Measurements from ENCODE around the gene AMPD2. TPM values are rescaled to one million over a fixed set of nuclear protein-coding genes. Genes with fewer than 3 reads are reported as not detected.
A peak's percentile ranks its signal among the peaks of the same experiment; 100 is the strongest.

The AMPD2 gene
- total and polyA plus RNA-seq, 7 experiments from 2014 or later = 26.2 to 403 (median 84.9) TPM

- H3K36me3 ChIP-seq (ENCODE audit: control insufficient read depth in 2 of 3, insufficient read depth in 3 of 3, low read length in 3 of 3) = peaks cover 11 to 72% (median 20%) of the 10 kb centered on the region in 3 experiments
- Mint-ChIP-seq H3K4me3 (no peak overlapping the region), H3K27me3 (no peaks in the 10 kb centered on the region), H3K9me3 (no peaks in the 10 kb centered on the region), H3K27ac (peak overlapping the region in 2 of 9 donors; percentile 56 to 84), H3K36me3 (peaks cover 0 to 23% (median 3%) of the 10 kb centered on the region in 5 donors), H3K4me1 (peaks cover 19 to 32% (median 23%) of the 10 kb centered on the region in 7 donors)
- no peaks in the 10 kb centered on the region for H3K9me3 ChIP-seq (ENCODE audit: control insufficient read depth in 2 of 3, low read length in 3 of 3)
- DNase-seq = no peak
- ChIA-PET POLR2A (interaction anchor here (1.1 kb wide), 1 partner anchor 79 kb away, joined by 3 read pairs; the partner anchor contains the start of gene GNAI3), CTCF (interaction anchor here (1.0 to 1.4 kb wide), 2 partner anchors 13 to 82 kb away, joined by 3 to 6 read pairs; no protein-coding TSS in a partner anchor)
- no peak overlapping the region for H3K27ac ChIP-seq (ENCODE audit: low read depth, low read length)
- peaks cover 0 to 21% of the 10 kb centered on the region in 2 donors for H3K4me1 ChIP-seq (ENCODE audit: control insufficient read depth in 2 of 2, insufficient read depth in 2 of 2, low read length in 2 of 2)
- intact Hi-C loops (cut with micrococcal nuclease) = no loop called here
- no peak overlapping the region for H3K4me3 ChIP-seq (ENCODE audit: low read length)
- ATAC-seq = no peak
- H3K27me3 ChIP-seq (ENCODE audit: control insufficient read depth in 2 of 2, insufficient read depth in 2 of 2, low read length in 2 of 2) = no peaks in the 10 kb centered on the region
These were observed 8.2 kb downstream of the AMPD2 start for GRCh38 chr1:109627692-109628399.

DNA sequence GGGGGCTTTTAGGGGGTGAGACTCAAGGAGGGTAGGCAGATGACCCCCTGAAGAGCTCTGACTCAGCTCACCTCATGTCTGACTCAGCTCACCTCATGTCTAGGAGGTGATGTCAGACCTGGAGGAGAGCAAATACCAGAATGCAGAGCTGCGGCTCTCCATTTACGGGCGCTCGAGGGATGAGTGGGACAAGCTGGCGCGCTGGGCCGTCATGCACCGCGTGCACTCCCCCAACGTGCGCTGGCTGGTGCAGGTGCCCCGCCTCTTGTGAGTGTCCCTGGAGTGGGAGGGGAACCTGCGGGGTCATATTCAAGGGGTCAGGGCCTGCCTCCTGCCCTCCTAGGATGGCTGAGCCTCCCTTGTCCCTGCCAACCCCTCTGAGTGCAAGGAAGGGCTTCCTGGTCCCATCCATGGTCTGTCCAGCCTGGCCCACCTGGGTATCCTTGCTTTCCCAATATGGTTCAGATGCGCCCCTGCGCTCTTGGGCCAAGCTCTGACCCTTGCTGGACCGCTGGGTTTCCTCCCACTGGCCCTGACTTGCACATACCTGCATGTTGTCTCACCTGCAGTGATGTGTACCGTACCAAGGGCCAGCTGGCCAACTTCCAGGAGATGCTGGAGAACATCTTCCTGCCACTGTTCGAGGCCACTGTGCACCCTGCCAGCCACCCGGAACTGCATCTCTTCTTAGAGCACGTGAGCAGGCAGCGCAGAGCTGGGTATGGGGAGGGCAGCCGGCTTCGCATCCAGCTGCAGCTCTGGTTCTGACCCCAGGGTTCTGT, 9.1 kb downstream of the AMPD2 start:
- Histone ChIP-seq H3K9me3 (ENCODE audit: control insufficient read depth in 2 of 3, low read length in 3 of 3) (no peaks in the 10 kb centered on the region), H3K4me1 (ENCODE audit: control insufficient read depth in 2 of 2, insufficient read depth in 2 of 2, low read length in 2 of 2) (peaks cover 0 to 12% of the 10 kb centered on the region in 2 donors), H3K27me3 (ENCODE audit: control insufficient read depth in 2 of 2, insufficient read depth in 2 of 2, low read length in 2 of 2) (no peaks in the 10 kb centered on the region), H3K4me3 (ENCODE audit: low read length) (no peak overlapping the region), H3K36me3 (ENCODE audit: control insufficient read depth in 2 of 3, insufficient read depth in 3 of 3, low read length in 3 of 3) (peaks cover 11 to 72% (median 20%) of the 10 kb centered on the region in 3 experiments), H3K27ac (ENCODE audit: low read depth, low read length) (no peak overlapping the region)
- intact Hi-C loops (cut with micrococcal nuclease) = no loop called here
- Mint-ChIP-seq H3K36me3 (peaks cover 0 to 23% (median 3%) of the 10 kb centered on the region in 5 donors), H3K4me1 (peaks cover 10 to 23% (median 14%) of the 10 kb centered on the region in 7 donors), H3K27me3 (no peaks in the 10 kb centered on the region), H3K4me3 (no peak overlapping the region), H3K27ac (peak overlapping the region in 1 of 9 donors; percentile 48), H3K9me3 (no peaks in the 10 kb centered on the region)
- CTCF ChIA-PET = interaction anchor here (0.5 to 4.0 kb wide), 4 partner anchors 12 to 332 kb away, joined by 3 to 46 read pairs (median 10); partner anchors contain the start of gene GNAI3
- POLR2A ChIA-PET = interaction anchor here (1.1 to 2.8 kb wide), 2 partner anchors 80 to 82 kb away, joined by 3 to 13 read pairs; partner anchors contain the start of gene GNAI3
- no peak for DNase-seq
- ATAC-seq = no peak

DNA sequence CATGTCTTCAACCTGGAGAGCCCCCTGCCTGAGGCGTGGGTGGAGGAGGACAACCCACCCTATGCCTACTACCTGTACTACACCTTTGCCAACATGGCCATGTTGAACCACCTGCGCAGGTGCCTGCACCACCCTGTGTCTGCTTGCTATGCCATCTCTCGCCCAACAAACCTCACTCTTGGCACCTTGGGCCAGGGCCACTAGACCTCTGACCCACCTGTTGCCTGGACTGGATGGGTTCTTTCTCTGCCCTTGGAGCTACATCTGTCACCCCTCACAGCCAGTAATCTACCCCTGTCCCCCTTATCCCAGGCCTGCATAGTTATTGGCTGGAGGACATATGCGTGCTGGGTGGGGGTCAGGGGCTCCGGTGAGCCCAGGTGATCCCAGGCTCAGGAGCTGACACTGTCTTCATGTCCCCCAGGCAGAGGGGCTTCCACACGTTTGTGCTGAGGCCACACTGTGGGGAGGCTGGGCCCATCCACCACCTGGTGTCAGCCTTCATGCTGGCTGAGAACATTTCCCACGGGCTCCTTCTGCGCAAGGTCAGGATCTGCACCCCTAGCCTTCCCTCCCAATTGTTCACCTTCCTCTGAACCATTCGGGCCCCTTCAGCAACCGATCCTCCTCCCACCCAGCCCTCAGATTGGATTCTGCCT, 9.9 kb downstream of the AMPD2 start:
- POLR2A ChIA-PET = interaction anchor here (0.7 to 2.8 kb wide), 3 partner anchors 81 to 128 kb away, joined by 3 to 13 read pairs (median 6); partner anchors contain the start of gene GNAI3
- DNase-seq (no peak), ATAC-seq (no peak)
- CTCF ChIA-PET = interaction anchor here (1.9 to 4.0 kb wide), 3 partner anchors 11 to 84 kb away, joined by 5 to 46 read pairs (median 14); partner anchors contain the start of gene GNAI3
- peaks cover 0 to 9% of the 10 kb centered on the region in 2 donors for H3K4me1 ChIP-seq (ENCODE audit: control insufficient read depth in 2 of 2, insufficient read depth in 2 of 2, low read length in 2 of 2)
- Mint-ChIP-seq H3K36me3 (peaks cover 0 to 23% (median 3%) of the 10 kb centered on the region in 5 donors), H3K4me1 (peaks cover 7 to 19% (median 13%) of the 10 kb centered on the region in 7 donors), H3K27me3 (no peaks in the 10 kb centered on the region), H3K27ac (peak overlapping the region in 4 of 9 donors; percentile 10 to 48 (median 34)), H3K9me3 (no peaks in the 10 kb centered on the region), H3K4me3 (no peak overlapping the region)
- no peak overlapping the region for H3K27ac ChIP-seq (ENCODE audit: low read depth, low read length)
- no peak overlapping the region for H3K4me3 ChIP-seq (ENCODE audit: low read length)
- no peaks in the 10 kb centered on the region for H3K9me3 ChIP-seq (ENCODE audit: control insufficient read depth in 2 of 3, low read length in 3 of 3)
- H3K27me3 ChIP-seq (ENCODE audit: control insufficient read depth in 2 of 2, insufficient read depth in 2 of 2, low read length in 2 of 2) = no peaks in the 10 kb centered on the region
- peaks cover 11 to 72% (median 20%) of the 10 kb centered on the region in 3 experiments for H3K36me3 ChIP-seq (ENCODE audit: control insufficient read depth in 2 of 3, insufficient read depth in 3 of 3, low read length in 3 of 3)
- intact Hi-C loops (cut with micrococcal nuclease) = loop anchor here in 1 of 2 donors (1.0 kb wide), 1 partner anchor 83 kb away; no protein-coding TSS in a partner anchor

DNA sequence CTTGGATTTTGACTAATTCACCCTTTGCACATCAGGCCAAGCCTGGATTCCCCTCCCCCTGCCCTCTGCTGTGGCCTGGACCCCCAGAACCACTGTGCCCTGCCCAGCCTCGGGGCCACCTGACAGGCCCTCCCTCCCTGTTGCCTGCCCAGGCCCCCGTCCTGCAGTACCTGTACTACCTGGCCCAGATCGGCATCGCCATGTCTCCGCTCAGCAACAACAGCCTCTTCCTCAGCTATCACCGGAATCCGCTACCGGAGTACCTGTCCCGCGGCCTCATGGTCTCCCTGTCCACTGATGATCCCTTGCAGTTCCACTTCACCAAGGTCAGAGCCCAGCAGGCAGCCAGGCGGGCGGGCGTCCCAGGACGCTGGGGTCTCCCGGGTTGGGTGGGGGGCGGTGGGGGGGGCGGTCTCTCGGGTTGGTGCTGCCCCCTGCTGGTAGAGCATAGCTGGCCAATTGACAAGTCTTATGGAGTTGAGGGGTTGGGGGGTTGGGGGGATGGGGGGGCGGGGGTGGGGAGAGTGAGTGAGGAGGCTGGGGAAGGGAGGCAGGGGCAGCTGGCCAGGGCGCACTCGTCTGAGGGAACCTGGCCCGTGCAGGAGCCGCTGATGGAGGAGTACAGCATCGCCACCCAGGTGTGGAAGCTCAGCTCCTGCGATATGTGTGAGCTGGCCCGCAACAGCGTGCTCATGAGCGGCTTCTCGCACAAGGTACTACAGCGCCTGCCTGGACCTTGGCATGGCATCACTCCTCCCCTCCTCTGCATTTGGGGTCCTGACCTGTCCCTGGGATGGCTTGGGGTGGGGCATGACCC, 10.7 kb downstream of the AMPD2 start:
- Mint-ChIP-seq H3K4me1 (peaks cover 6 to 22% (median 15%) of the 10 kb centered on the region in 7 donors), H3K9me3 (no peaks in the 10 kb centered on the region), H3K27ac (peak overlapping the region in 3 of 9 donors; percentile 33 to 38 (median 34)), H3K4me3 (no peak overlapping the region), H3K27me3 (no peaks in the 10 kb centered on the region), H3K36me3 (peaks cover 0 to 23% (median 3%) of the 10 kb centered on the region in 5 donors)
- DNase-seq = peak in 5 of 9 donors; percentile 21 to 51 (median 35)
- Histone ChIP-seq H3K4me3 (ENCODE audit: low read length) (no peak overlapping the region), H3K36me3 (ENCODE audit: control insufficient read depth in 2 of 3, insufficient read depth in 3 of 3, low read length in 3 of 3) (peaks cover 11 to 69% (median 20%) of the 10 kb centered on the region in 3 experiments), H3K9me3 (ENCODE audit: control insufficient read depth in 2 of 3, low read length in 3 of 3) (no peaks in the 10 kb centered on the region), H3K4me1 (ENCODE audit: control insufficient read depth in 2 of 2, insufficient read depth in 2 of 2, low read length in 2 of 2) (peaks cover 0 to 10% of the 10 kb centered on the region in 2 donors), H3K27me3 (ENCODE audit: control insufficient read depth in 2 of 2, insufficient read depth in 2 of 2, low read length in 2 of 2) (no peaks in the 10 kb centered on the region), H3K27ac (ENCODE audit: low read depth, low read length) (no peak overlapping the region)
- ATAC-seq = peak; percentile 26
- POLR2A ChIA-PET = interaction anchor here (0.7 to 2.8 kb wide), 5 partner anchors 11 to 129 kb away, joined by 3 to 13 read pairs (median 4); partner anchors contain the start of genes AMPD2, GNAI3 and GNAT2
- CTCF ChIA-PET = interaction anchor here (0.5 to 4.0 kb wide), 8 partner anchors 10 to 143 kb away, joined by 3 to 46 read pairs (median 5); partner anchors contain the start of gene GNAI3
- intact Hi-C loops (cut with micrococcal nuclease) = loop anchor here in 1 of 2 donors (1.0 kb wide), 1 partner anchor 84 kb away; no protein-coding TSS in a partner anchor

GRCh38 chr1:109630898-109631512, 11.4 kb downstream of the AMPD2 start:
- POLR2A ChIA-PET = interaction anchor here (1.0 to 2.8 kb wide), 3 partner anchors 11 to 84 kb away, joined by 3 to 13 read pairs (median 4); partner anchors contain the start of genes AMPD2 and GNAT2
- H3K27ac Mint-ChIP-seq = peak overlapping the region in 1 of 9 donors; percentile 24
- no peak for DNase-seq

More at GRCh38 chr1:109630898-109631512, 11.4 kb downstream of the AMPD2 start:
- Histone ChIP-seq H3K4me1 (ENCODE audit: control insufficient read depth in 2 of 2, insufficient read depth in 2 of 2, low read length in 2 of 2) (peaks cover 0 to 10% of the 10 kb centered on the region in 2 donors), H3K27ac (ENCODE audit: low read depth, low read length) (no peak overlapping the region), H3K9me3 (ENCODE audit: control insufficient read depth in 2 of 3, low read length in 3 of 3) (no peaks in the 10 kb centered on the region), H3K36me3 (ENCODE audit: control insufficient read depth in 2 of 3, insufficient read depth in 3 of 3, low read length in 3 of 3) (peaks cover 11 to 62% (median 20%) of the 10 kb centered on the region in 3 experiments), H3K4me3 (ENCODE audit: low read length) (no peak overlapping the region), H3K27me3 (ENCODE audit: control insufficient read depth in 2 of 2, insufficient read depth in 2 of 2, low read length in 2 of 2) (no peaks in the 10 kb centered on the region)
- no peak overlapping the region for H3K4me3 Mint-ChIP-seq
- ATAC-seq = no peak
- peaks cover 0 to 20% (median 3%) of the 10 kb centered on the region in 5 donors for H3K36me3 Mint-ChIP-seq
- no peaks in the 10 kb centered on the region for H3K27me3 Mint-ChIP-seq
- CTCF ChIA-PET = interaction anchor here (0.6 to 4.0 kb wide), 7 partner anchors 9 to 146 kb away, joined by 3 to 46 read pairs (median 5); partner anchors contain the start of gene GNAI3
- no peaks in the 10 kb centered on the region for H3K9me3 Mint-ChIP-seq
- intact Hi-C loops (cut with micrococcal nuclease) = loop anchor here in 1 of 2 donors (1.0 kb wide), 1 partner anchor 85 kb away; no protein-coding TSS in a partner anchor
- peaks cover 6 to 16% (median 11%) of the 10 kb centered on the region in 7 donors for H3K4me1 Mint-ChIP-seq
